Activated effector memory CD4-positive, alpha-beta T cell treated with Interleukin-2 at 50 U/mL for 16 hours (primary cell): ENCODE data around the gene SLC39A8.

Experiments
- DNase-seq: peaks from one replicate; pipeline ENCODE4 v3.0.0-alpha.2; 2020

Gene SLC39A8

DNA sequence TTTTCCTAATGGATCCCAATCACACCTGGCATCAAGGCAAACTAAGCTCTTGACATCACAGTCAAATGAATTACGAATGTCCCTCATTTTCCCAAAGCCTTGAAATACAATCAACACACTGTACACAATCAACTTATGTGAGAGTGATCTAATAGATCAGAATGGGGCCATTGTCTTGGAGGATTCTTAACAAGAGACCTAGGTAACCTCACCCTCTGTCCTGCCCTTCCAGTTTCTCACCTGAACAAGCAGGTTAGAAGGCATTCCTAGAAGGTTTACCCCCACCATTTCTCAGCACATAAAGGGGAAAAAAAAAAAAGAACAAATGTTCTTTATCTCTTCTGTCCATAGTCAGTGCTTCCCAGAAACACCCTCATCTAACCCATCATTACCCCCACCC lies 6.3 kb downstream of the SLC39A8 start:
- no peak for DNase-seq

DNA sequence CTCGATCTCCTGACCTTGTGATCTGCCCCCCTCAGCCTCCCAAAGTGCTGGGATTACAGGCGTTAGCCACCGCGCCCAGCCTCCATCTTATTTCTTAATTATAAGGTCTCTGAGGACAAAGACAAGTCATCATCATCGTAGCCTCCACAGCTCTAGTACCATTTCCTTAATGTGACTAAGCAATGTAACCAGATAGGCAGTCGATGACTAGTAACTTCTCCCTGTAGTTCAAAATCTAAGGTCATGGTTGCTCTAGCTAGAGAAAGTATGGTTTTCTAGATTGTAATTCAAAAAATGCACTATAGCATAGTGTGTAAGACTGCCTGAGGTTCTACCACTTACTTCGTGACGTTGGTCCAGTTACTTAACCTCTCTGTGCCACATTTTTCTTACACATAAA lies 6.9 kb downstream of the SLC39A8 start:
- no peak for DNase-seq

DNA sequence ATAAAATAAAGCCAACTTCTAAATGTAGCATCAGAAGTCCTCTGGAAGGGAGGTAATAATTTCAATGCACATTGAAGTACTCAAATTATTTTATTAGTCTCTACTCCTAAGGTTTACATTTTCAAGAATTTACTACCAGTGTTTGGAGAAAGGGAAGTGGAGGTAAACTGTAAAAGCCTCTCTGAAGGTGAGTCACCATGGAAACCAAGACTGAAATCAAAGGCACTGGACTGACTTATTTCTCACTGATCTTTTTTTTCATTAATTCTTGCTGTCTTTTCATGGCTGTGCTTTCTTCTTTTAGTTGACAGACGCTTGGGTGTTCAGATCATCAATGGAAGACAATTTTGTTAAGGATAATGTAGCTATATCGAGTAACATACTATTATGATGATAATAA lies 9.7 kb downstream of the SLC39A8 start:
- DNase-seq, result no peak

DNA sequence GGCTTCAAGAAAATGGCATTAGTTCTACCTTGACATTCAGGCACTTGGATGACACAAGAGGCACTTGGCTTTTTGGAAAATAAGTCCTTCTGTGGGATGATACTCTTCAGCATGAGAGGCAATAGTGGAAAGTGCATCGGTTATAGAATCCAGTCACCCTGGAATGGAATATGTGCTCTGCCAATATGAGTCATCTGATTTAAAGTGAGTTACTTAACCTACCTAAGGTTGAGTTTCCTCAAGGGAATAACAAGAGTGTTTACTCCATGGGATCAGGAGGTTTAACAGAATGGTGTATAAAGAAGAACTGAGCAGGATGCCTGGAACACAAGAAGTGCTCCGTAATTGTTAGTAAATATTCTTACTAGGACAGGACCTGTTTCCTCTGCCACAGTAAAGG lies 10.7 kb downstream of the SLC39A8 start:
- DNase-seq, result no peak

DNA sequence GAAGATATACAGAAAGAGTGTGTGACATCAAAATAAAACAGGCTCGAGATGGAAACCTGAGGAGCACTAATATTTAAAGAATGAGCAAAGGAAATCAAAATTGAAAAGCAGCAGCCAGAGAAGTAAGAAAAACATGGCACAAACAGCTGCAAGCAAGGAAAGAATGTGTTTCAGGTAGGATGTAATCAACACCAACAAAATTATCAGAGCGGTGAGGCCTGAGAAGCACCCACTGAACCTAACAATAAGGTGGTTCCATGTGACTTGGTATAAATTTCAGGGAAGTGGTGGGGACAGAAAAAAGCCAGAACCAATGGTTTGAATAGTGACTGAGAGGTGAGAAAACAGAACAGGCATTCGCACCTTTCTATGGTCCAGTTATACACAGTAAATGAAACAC lies 11.5 kb downstream of the SLC39A8 start:
- DNase-seq, result no peak

DNA sequence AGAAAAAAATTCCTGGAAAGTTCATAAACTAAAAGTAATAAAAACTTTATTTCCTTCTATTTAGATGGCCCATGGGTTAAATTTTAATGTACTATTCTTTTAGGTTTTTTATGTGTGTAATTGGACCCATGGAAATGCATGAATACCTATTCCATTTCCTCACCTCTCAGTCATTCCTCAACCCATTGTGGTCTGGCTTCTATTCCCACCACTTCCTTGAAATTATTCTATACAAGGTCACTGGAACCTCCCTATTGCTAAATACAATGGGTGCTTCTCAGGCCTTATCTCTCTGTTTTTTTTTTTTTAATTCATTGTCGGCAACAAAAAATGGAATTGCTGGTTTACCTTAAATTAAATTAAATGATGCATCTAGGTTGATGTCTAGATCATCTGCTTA lies 17.2 kb downstream of the SLC39A8 start:
- no peak for DNase-seq

DNA sequence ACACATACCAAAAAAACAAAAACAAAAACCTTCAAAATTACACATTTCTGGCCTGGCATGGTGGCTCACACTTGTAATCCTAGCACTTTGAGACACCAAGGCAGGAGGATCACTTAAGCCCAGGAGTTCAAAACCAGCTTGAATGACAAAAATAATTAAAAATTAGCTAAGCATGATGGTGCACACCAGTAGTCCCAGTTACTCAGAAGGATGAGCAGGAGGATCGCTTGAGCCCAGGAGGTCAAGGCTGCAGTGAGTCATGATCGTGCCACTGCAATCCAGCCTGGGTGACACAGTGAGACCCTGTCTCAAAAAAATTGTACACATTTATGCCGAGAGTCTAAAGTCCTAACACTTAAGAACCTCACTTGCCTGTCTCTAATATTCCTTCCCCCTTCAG lies 18.3 kb downstream of the SLC39A8 start:
- no peak for DNase-seq

DNA sequence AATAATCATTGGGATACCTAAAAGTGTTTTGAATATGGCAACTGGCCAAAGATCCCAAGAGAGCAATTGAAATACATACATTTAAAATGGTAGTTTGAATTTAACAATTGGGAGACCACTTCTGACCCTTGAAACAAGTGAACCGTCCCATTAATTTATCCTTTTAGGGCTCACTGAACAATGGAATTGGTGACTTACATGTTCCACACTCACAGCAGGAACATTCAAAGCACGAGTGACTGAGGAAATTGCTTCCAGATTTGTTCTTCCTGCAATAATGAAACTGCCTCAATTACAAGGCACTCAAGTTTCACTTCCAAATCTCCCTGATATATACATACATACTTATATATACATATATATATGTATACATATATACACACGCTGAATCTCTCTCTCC lies 20.6 kb downstream of the SLC39A8 start:
- DNase-seq, result no peak

DNA sequence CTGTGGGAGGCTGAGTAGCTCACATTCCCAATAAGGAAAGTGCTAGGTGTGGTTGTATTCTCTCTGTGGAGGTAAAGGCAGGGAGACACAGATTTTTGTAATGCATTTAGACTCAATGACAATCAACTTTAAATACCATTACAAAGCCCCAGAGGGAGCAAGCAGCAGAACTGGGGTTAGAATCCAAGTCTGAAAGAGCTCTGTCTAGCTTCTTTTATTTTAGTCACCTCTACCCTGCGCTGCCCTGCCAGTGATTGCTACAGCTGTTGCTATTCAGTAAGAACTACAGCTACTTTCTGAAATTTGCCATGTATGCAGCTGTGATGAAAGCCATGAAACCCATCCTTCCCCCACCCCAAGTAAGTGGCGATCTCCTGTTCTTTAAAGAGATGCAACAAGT lies 22.5 kb downstream of the SLC39A8 start:
- DNase-seq, result no peak

DNA sequence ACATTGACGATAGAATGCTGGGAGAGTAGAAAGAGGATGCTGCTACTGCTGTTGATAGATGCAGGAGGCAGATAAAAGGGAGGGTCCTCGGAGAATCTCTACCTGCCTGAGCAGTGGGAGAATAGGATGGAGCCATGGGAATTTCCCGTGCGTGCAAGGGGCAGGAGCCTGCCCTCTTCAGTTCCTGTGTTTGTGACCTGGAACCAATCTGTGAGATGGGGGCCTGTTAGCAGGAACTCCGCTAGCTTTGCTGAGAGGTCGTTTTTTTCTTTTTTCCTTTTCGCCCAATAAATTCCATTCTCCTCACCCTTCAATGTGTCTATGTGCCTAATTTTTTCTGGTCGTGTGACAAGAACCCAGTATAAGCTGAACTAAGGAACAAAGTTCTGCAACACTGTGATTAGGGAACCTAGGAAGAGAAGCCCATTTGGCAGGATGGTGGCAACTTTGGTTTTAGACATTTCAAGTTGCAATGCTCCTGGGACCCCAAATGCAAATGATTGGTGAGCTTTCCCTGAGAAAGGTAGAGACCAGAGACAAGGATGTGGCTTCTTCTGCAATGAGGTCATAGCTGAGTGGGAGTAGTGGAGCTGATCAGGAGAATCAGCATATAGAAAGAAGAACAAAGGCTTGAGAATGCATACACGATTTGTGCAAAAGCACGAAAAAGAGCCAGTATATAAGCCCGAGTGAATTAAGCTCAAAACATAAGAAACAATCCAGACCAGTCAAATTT lies 23.9 kb downstream of the SLC39A8 start:
- no peak for DNase-seq

DNA sequence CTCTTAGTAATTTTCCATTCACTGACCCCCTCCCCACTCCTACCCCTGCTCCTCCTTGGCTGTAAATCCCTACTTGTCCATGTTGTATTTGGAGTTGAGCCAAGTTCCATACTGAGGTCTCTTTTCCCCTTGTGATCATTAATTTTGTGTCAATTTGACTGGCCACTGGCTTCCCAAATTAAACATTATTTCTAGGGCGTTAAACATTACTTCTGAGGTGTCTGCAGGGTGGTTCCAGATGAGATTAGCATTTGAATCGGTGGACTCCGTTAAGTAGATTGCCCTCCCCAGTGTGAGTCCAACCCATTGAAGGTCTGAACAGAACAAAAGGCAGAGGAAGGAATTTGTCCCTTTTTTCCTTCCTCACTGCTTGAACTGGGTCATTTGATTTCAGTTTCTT lies 25.7 kb downstream of the SLC39A8 start:
- DNase-seq, result no peak

DNA sequence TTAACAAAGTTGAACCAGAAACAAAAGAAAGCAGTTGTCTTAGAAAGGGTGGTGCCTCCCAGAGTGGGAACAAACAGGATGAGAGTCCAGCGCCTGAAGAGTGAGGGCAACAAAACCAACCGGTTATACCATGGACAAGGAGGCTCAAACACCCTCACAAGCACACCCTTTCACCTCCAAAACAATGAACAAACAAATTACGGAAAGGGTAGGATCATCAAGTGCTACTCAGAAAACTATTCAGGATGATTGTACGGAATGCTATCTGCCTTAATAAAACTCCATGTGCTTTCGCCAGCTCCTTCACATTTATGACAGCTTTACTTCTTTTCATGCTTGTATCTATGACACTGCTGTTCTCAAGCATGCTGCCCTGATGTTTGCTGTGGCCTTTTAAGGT lies 26.8 kb downstream of the SLC39A8 start:
- no peak for DNase-seq

DNA sequence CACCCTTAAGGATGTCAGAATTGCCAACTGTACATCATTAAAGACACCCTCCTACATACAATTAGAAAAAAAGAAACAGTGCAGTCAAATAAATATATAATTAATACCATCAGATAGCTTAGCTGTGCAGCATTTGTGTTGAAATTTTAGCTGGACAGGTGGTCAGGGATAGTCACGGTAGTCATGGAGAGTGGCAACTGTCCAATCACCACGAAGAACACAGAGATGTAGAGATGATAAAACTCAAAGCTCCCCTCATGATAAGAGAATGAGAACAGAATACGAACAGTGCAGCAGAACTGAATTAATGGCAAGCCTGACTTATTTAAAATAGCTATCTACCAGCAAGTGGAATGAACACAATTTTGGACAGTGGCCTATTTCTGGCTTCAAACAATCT lies 27.2 kb downstream of the SLC39A8 start:
- no peak for DNase-seq

DNA sequence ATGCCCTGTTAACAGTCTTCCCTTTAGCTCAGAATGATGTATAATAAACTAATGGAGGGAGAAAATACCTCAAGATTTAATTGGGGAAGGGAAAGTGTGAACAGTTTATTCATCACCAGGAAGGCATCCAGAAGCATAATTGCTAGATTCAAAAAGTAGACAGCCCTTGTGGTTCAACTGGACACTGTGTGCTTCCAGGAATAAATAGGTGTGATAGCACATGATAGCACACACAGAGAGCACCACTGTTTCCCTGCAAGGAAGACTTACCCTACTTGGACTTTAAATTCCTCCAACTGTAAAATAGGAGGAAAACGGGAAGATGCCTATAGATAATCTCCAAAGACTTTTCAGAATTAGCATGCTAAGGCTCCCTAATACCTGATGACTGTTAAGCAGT lies 27.8 kb downstream of the SLC39A8 start:
- no peak for DNase-seq

DNA sequence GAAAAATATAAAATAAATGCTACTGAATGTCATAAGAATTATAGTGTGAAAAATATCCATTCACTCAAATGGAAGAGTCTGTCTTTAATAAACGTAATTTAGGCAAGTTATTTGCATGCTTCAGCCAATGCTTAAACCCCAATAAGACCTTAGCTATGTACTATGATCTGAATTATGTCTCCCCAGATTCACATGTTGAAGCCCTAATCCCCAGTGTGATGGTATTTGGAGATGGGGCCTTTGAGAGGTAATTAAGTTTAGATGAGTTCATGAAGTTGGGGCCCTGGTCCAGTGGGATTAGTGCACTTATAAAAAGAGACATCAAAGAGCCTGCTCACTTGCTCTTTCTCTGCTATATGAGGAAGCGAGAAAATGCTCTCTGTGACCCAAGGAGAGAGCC lies 28.7 kb downstream of the SLC39A8 start:
- DNase-seq, result no peak

DNA sequence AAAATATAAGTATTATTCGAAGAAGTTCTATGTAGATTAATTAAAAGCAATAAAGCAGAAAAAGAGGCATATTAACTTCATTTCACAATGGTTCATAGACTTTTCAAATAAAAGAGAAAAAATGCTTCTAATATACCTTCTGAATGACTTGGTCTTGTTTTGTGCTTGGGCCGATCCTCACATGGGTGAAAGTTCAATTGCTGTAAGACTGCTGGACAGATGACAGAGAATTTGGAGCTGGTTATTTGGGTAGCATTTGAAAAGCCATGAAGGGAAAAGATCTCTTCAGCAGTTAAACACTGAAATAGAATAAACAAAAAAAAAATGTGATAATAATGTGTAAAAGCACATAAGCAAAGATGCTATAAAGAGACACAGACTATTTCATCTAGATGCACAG lies 29.8 kb downstream of the SLC39A8 start:
- DNase-seq, result no peak

DNA sequence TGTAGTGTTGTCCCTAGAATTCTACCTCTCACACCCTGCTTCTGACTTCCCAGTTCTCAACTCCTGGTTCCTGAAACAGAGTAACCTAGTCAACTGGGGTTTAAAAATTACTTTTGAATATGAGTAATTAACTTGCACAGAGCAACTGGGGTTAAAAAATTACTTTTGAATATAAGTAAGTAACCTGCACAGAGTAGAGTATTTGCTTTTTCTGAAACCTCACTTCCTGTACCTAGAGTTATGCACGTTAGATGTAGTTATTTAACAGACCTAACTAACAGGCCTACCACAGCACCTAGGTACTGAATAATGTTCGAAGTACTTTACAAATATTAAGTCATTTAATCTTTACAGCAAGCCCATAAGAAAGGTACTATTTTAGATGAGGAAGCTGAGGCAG lies 32.9 kb downstream of the SLC39A8 start:
- no peak for DNase-seq

DNA sequence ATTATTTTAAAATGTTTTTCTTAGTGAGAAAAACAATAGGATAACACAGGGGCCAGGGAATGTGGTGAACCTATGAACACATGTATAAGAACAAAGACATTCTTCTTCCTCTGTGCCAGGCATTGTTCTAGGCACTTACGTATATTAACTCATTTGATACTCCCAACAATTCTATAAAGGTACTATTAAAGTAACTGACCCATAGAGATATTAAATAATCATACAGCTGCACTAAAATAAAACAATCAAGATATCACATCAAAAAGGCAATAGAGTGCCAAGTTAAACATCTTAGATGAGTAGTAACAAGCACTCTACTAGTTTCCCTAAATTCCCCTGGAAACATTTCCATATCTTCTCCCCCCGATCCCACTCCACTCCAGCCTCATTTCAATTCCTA lies 33.4 kb downstream of the SLC39A8 start:
- no peak for DNase-seq

DNA sequence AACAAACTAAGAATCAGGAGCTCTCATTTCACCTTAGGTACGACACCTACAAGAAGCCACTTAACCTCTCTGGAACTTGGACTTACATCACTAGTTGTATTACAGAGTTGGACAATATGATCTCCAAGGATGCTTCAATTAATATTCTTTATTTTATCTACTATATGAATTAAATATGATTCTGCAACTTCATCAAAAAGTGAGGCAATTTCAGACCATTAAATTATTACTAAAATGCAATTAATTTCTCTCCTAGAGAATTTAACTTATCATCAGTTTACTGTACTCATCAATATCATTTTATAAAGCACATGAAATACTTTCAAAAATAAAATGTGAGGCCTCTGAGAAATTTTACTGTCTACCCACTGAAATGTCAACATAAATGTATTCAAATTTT lies 33.9 kb downstream of the SLC39A8 start:
- no peak for DNase-seq

DNA sequence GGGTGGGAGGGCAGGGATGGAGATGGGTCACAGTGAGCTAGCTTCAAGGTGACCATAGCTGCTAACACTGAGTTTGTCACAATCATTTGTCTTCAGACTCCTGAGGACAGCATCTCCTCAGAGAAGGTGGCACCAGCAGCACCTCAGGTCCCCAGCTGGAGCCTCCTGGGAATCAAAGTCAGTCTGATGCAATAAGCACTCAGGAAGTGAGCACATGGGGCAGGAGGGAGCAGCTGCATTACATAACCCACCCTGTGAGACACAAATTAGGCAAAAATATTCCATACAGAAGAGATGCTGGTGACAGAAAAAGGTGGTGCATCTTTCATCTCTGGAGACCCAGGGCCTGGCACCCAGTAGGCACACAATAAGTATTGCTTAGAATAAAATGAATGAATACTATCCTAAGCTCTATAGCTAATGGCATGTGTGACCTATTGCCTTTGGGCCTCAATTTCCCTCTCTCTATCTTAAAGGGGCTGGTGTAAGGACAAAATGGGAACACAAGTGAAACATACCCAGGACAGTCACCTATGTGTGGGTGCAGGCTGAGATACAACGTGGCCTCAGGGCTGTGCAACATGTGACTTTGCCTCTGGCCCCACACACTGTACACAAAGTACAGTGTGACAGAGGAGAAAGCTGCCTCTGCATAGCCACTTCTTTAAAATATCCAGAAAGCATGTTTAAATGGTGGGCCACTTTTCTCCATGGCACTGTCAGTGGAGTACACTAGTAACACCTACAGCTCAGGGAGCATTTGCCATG lies 37.1 kb downstream of the SLC39A8 start:
- no peak for DNase-seq

DNA sequence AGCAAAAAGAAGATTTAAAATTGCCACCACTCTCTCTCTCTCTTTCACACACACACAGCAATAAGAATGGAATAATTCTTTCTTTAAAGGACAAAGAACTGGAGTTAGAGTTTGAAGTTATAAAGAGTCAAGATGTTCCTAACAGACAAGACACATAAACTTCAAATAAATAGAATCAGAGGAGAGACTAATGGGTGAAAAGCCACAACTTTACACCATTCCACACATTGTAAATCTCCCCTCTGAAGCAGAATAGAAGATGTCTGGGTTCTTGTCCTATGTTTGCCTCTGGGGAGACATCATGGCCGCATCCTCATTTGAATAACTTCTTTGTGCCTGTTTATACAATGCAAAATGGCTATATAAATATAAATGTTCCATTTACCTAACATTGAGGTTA lies 39.6 kb downstream of the SLC39A8 start:
- no peak for DNase-seq

DNA sequence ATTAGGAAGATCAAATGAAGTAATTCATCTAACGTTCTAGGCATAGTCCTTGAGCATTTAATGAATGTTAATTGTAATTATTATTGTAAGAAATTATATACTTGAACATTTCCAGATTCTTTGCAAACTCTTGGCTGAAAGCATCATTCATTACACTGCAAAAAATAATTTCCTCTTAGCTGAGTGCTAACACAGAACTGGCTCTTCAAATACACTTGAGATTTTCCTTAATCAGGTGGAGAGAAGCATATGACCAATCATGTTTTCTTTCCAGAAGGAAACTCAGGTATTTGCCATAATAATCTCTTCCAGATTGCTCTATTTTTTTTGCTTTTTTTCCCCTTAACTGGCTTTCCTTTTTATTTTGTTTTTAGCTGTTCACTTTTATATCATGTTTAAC lies 42.5 kb downstream of the SLC39A8 start:
- DNase-seq, result no peak

DNA sequence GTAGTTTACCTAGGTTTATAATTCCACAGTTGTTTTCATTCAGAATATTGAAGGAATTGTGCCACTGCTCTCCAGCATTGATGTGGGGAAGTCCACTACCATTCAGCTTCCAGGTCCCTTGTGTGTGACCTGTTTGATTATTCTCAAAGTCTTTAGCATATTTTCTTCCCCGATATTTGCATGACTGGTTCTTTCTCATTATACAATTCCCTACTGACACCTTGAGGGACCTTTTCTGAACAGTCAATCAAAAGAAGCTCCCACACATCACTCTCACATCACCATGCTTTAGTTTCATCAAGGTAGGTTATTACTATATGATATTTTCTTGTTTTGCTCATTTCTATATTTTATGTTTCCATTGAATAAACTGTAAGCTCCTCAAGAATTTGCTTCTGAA lies 44.1 kb downstream of the SLC39A8 start:
- DNase-seq, result no peak

DNA sequence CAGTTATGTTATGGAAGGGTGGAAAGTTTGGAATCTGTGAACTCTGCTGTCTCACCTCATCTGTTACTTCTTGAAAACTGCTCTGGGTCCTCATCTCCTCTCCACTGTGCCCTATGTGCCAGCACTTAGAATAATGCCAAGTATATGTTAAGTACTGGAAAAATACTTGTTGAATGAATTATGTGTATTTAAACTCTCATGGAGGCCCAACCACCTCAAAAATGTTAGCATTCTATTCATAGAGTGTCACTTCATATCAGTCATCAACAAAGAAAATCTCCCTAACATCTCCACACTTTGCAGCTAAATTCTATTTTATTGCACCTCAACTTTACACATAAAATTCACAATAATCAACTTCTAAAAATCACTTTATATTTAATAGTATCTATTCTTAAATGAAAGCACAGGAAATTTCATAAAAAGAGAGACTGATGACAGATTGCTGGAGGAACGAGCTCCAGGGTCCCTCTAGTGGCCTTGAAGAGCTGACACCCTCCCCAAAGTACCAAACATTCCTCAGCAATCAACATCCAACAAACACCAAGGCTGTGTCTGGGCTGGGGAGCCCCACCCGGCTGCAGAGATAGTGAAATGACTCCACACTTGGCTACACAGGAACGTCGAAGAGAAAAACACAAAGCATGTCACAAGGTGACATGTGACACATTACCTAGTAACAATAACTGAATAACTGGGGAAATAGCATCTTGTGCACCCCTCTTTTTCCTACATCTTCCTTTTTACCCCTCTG lies 45.8 kb downstream of the SLC39A8 start:
- no peak for DNase-seq
